ENCODE data around the gene PARD6B. TPM values are rescaled to one million over a fixed set of nuclear protein-coding genes. Genes with fewer than 3 reads are reported as not detected.

PARD6B gene
- polyA plus RNA-seq, 1 donor from 2014 or later: 5.9 TPM

GRCh38 chr20:50682947-50683530 is 48.3 kb upstream of the PARD6B start:
- H3K9me3 ChIP-seq (ENCODE audit: low read length): no peaks in the 10 kb centered on the region
- H3F3A ChIP-seq (ENCODE audit: insufficient read depth, low read length, poor library complexity, severe bottlenecking): no peaks in the 10 kb centered on the region
- H3K9me2 ChIP-seq (ENCODE audit: insufficient read depth, low read length): no peaks in the 10 kb centered on the region
- H3K27ac ChIP-seq (ENCODE audit: low read length): no peak overlapping the region
- H3K36me3 ChIP-seq (ENCODE audit: insufficient read depth, low read length): no peaks in the 10 kb centered on the region
- no peak overlapping the region for H2AFZ ChIP-seq (ENCODE audit: low read depth, low read length)
- H3K27me3 ChIP-seq (ENCODE audit: insufficient read depth, low read depth, low read length): no peaks in the 10 kb centered on the region
- no peak overlapping the region for H3K9ac ChIP-seq (ENCODE audit: low read length)
- no peak overlapping the region for H3K4me2 ChIP-seq (ENCODE audit: low read length)
- no peak for TF ChIP-seq MXI1 (conservative IDR thresholded peaks at IDR 0.05; ENCODE audit: poor library complexity, severe bottlenecking)
- no peaks in the 10 kb centered on the region for H3K79me2 ChIP-seq (replicated peaks; ENCODE audit: insufficient read depth, low read length)
- H3K4me3 ChIP-seq (ENCODE audit: low read length): no peak overlapping the region
- no peaks in the 10 kb centered on the region for H4K20me1 ChIP-seq (ENCODE audit: insufficient read depth)

- Histone ChIP-seq H3K9me2 (ENCODE audit: insufficient read depth, low read length) (no peaks in the 10 kb centered on the region), H3F3A (ENCODE audit: insufficient read depth, low read length, poor library complexity, severe bottlenecking) (no peaks in the 10 kb centered on the region), H3K79me2 (replicated peaks; ENCODE audit: insufficient read depth, low read length) (no peaks in the 10 kb centered on the region), H3K27ac (ENCODE audit: low read length) (no peak overlapping the region), H3K27me3 (ENCODE audit: insufficient read depth, low read depth, low read length) (no peaks in the 10 kb centered on the region), H3K9ac (ENCODE audit: low read length) (no peak overlapping the region), H3K9me3 (ENCODE audit: low read length) (no peaks in the 10 kb centered on the region), H3K4me3 (ENCODE audit: low read length) (no peak overlapping the region), H2AFZ (ENCODE audit: low read depth, low read length) (no peak overlapping the region), H3K36me3 (ENCODE audit: insufficient read depth, low read length) (no peaks in the 10 kb centered on the region), H3K4me2 (ENCODE audit: low read length) (no peak overlapping the region), H4K20me1 (ENCODE audit: insufficient read depth) (no peaks in the 10 kb centered on the region)
- no peak for TF ChIP-seq EZH2 (IDR thresholded peaks at IDR 0.05; ENCODE audit: borderline replicate concordance, insufficient read depth, low read length, poor library complexity, severe bottlenecking)
- TF ChIP-seq POLR2AphosphoS5 (IDR thresholded peaks at IDR 0.05): no peak
- no peak for TF ChIP-seq SMC3 (conservative IDR thresholded peaks at IDR 0.05; ENCODE audit: poor library complexity)
- TF ChIP-seq RAD21 (conservative IDR thresholded peaks at IDR 0.05): no peak
- no peak for TF ChIP-seq CTCF (IDR thresholded peaks at IDR 0.05; ENCODE audit: poor library complexity, severe bottlenecking)
These were observed 47.8 kb upstream of the PARD6B start for GRCh38 chr20:50683570-50683969.

- H4K20me1 ChIP-seq (ENCODE audit: insufficient read depth): no peaks in the 10 kb centered on the region
- peaks cover 10% of the 10 kb centered on the region for H3K27me3 ChIP-seq (ENCODE audit: insufficient read depth, low read depth, low read length)
- H3K36me3 ChIP-seq (ENCODE audit: insufficient read depth, low read length): no peaks in the 10 kb centered on the region
- H3K79me2 ChIP-seq (replicated peaks; ENCODE audit: insufficient read depth, low read length): no peaks in the 10 kb centered on the region
- no peaks in the 10 kb centered on the region for H3K9me2 ChIP-seq (ENCODE audit: insufficient read depth, low read length)
- no peak overlapping the region for H3K4me2 ChIP-seq (ENCODE audit: low read length)
- no peak overlapping the region for H3K27ac ChIP-seq (ENCODE audit: low read length)
- no peaks in the 10 kb centered on the region for H3F3A ChIP-seq (ENCODE audit: insufficient read depth, low read length, poor library complexity, severe bottlenecking)
- no peak for TF ChIP-seq POLR2AphosphoS5 (IDR thresholded peaks at IDR 0.05)
- TF ChIP-seq EP300 (conservative IDR thresholded peaks at IDR 0.05; ENCODE audit: poor library complexity, severe bottlenecking): no peak
- no peak for TF ChIP-seq EZH2 (IDR thresholded peaks at IDR 0.05; ENCODE audit: borderline replicate concordance, insufficient read depth, low read length, poor library complexity, severe bottlenecking)
- TF ChIP-seq TAF1 (IDR thresholded peaks at IDR 0.05; ENCODE audit: low read depth): no peak
- no peak for TF ChIP-seq SMC3 (conservative IDR thresholded peaks at IDR 0.05; ENCODE audit: poor library complexity)
- TF ChIP-seq RAD21 (conservative IDR thresholded peaks at IDR 0.05): no peak
- TF ChIP-seq MXI1 (conservative IDR thresholded peaks at IDR 0.05; ENCODE audit: poor library complexity, severe bottlenecking): no peak
- TF ChIP-seq REST (IDR thresholded peaks at IDR 0.05; ENCODE audit: borderline replicate concordance): no peak
- TF ChIP-seq CTCF (IDR thresholded peaks at IDR 0.05; ENCODE audit: poor library complexity, severe bottlenecking): no peak
- H3K9ac ChIP-seq (ENCODE audit: low read length): no peak overlapping the region
- H3K4me3 ChIP-seq (ENCODE audit: low read length): no peak overlapping the region
- no peak overlapping the region for H2AFZ ChIP-seq (ENCODE audit: low read depth, low read length)
- H3K9me3 ChIP-seq (ENCODE audit: low read length): no peaks in the 10 kb centered on the region
These were observed 44.6 kb upstream of the PARD6B start for GRCh38 chr20:50686821-50687220.

Measured in neural cell (in vitro differentiated cells).